ENCODE data around the gene CACNA1C.

The CACNA1C gene

GRCh38 chr12:2328661-2329060 lies 275.9 kb downstream of the CACNA1C start:
- DNase-seq, result no peak

- no peak for DNase-seq
Observed at GRCh38 chr12:2329661-2330210, 276.9 kb downstream of the CACNA1C start.

GRCh38 chr12:2332236-2332635 lies 279.4 kb downstream of the CACNA1C start:
- DNase-seq, result no peak

GRCh38 chr12:2332947-2333346 lies 280.2 kb downstream of the CACNA1C start:
- no peak for DNase-seq

GRCh38 chr12:2333491-2334195 lies 280.9 kb downstream of the CACNA1C start:
- DNase-seq, result no peak

- DNase-seq, result no peak
Observed at GRCh38 chr12:2334271-2334670, 281.5 kb downstream of the CACNA1C start.

- DNase-seq, result no peak
Observed at GRCh38 chr12:2334689-2335088, 281.9 kb downstream of the CACNA1C start.

- no peak for DNase-seq
Observed at GRCh38 chr12:2335109-2335508, 282.3 kb downstream of the CACNA1C start.

GRCh38 chr12:2335513-2335912 lies 282.7 kb downstream of the CACNA1C start:
- no peak for DNase-seq

- DNase-seq, result no peak
Observed at GRCh38 chr12:2335916-2336315, 283.1 kb downstream of the CACNA1C start.

- DNase-seq, result no peak
Observed at GRCh38 chr12:2336409-2336829, 283.6 kb downstream of the CACNA1C start.

GRCh38 chr12:2337031-2338010 lies 284.5 kb downstream of the CACNA1C start:
- DNase-seq, result no peak

GRCh38 chr12:2338381-2338780 lies 285.6 kb downstream of the CACNA1C start:
- no peak for DNase-seq

GRCh38 chr12:2338991-2339431 lies 286.2 kb downstream of the CACNA1C start:
- no peak for DNase-seq

GRCh38 chr12:2341051-2341751 lies 288.4 kb downstream of the CACNA1C start:
- no peak for DNase-seq

GRCh38 chr12:2341871-2342270 lies 289.1 kb downstream of the CACNA1C start:
- DNase-seq, result no peak

GRCh38 chr12:2343681-2344080 lies 290.9 kb downstream of the CACNA1C start:
- no peak for DNase-seq

GRCh38 chr12:2344476-2344875 lies 291.7 kb downstream of the CACNA1C start:
- DNase-seq, result no peak

GRCh38 chr12:2344885-2345284 lies 292.1 kb downstream of the CACNA1C start:
- DNase-seq, result no peak

- no peak for DNase-seq
Observed at GRCh38 chr12:2345902-2346301, 293.1 kb downstream of the CACNA1C start.

- no peak for DNase-seq
Observed at GRCh38 chr12:2346416-2346815, 293.6 kb downstream of the CACNA1C start.

GRCh38 chr12:2347137-2347843 lies 294.5 kb downstream of the CACNA1C start:
- no peak for DNase-seq

Data from stimulated activated CD4-positive, alpha-beta T cell treated with anti-CD3 and anti-CD28 coated beads, Interleukin-4, amount 100 ng/mL, for 4 hours (primary cell).